Spleen (tissue), 7 donors: ENCODE results near the gene RAPGEF4.

Experiments
- POLR2A ChIP-seq, 3 donors: fragments of 450-650 bp; IDR thresholded peaks; one replicate each; pipeline ENCODE4 v1.5.1; 2017; ENCODE audit warnings: antibody characterized with exemption in 3 of 3, mild to moderate bottlenecking in 1 of 3
- POLR2AphosphoS5 ChIP-seq, 3 donors: sonication (generic); formaldehyde crosslinking; IDR thresholded peaks; one replicate each; pipeline ENCODE4 v1.5.1; 2017; ENCODE audit warnings: antibody characterized with exemption in 3 of 3
- TF ChIP-seq, protein P1 (sequence below), 11 experiments: fragments of 200-600 bp in 7 of 11; fragments of 450-650 bp in 4 of 11; sonication (generic) in 4 of 11; IDR thresholded peaks in 8 of 11; conservative IDR thresholded peaks in 3 of 11; 1 replicate in 7 of 11; 2 replicates in 4 of 11; pipeline versions ENCODE4 v1.4.0 to v1.8.0; 2016 to 2021; ENCODE audit warnings: antibody characterized with exemption in 11 of 11, inconsistent platforms in 4 of 11, mild to moderate bottlenecking in 1 of 11
- donor health status: DM: no; HTN: no; CAD: no; lungs with moderate emphysema.
- donor health status: DM: no; HTN: no; CAD: no.
- donor health status: DM: no; HTN: no; CAD: no.

DNA sequence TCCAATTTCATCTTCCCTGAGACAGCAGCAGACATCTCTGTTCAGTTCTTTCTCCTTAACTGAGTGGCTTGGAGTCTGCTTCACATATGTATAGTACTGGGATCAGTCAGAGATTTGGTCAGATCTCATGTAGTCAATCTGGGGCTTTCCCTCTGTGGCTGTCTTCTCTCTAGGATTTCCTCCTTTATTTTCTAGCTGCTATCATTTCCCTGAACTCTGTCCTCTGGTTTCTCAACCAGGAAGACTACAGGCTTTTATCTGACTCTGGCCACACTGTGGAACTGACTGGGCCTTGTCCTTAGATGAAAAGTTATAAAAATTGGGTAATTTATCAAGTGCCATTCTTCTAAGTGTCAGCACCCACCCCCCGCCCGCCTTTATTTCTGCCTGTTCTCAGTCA is 121.0 kb downstream of the RAPGEF4 start:
- TF ChIP-seq, protein P1, sequence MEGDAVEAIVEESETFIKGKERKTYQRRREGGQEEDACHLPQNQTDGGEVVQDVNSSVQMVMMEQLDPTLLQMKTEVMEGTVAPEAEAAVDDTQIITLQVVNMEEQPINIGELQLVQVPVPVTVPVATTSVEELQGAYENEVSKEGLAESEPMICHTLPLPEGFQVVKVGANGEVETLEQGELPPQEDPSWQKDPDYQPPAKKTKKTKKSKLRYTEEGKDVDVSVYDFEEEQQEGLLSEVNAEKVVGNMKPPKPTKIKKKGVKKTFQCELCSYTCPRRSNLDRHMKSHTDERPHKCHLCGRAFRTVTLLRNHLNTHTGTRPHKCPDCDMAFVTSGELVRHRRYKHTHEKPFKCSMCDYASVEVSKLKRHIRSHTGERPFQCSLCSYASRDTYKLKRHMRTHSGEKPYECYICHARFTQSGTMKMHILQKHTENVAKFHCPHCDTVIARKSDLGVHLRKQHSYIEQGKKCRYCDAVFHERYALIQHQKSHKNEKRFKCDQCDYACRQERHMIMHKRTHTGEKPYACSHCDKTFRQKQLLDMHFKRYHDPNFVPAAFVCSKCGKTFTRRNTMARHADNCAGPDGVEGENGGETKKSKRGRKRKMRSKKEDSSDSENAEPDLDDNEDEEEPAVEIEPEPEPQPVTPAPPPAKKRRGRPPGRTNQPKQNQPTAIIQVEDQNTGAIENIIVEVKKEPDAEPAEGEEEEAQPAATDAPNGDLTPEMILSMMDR (IDR thresholded peaks at IDR 0.05 in 8 of 11, conservative IDR thresholded peaks at IDR 0.05 in 3 of 11) = no peak
- TF ChIP-seq POLR2A (IDR thresholded peaks at IDR 0.05) (no peak), POLR2AphosphoS5 (IDR thresholded peaks at IDR 0.05) (no peak)
